NT2/D1 (cell line): ENCODE results near the gene CCDC50.

Source experiments
- YY1 ChIP-seq: IDR thresholded peaks from 2 replicates; pipeline ENCODE4 v1.6.1; 2011; ENCODE audit not compliant: insufficient read length, insufficient read depth
- ZNF274 ChIP-seq: IDR thresholded peaks from 2 replicates; pipeline ENCODE4 v1.6.1; 2011; ENCODE audit warnings: mild to moderate bottlenecking, low read depth, low read length

- no peak for TF ChIP-seq ZNF274
- no peak for TF ChIP-seq YY1
Observed at GRCh38 chr3:191430103-191430502, 100.9 kb downstream of the CCDC50 start.
